Measurements from ENCODE around the gene MRPS17.
"Not testable (repeated sequence)": the region's sequence is repeated elsewhere in the genome, so short reads cannot be mapped to it uniquely, and the experiment has no call there.

Gene MRPS17

DNA sequence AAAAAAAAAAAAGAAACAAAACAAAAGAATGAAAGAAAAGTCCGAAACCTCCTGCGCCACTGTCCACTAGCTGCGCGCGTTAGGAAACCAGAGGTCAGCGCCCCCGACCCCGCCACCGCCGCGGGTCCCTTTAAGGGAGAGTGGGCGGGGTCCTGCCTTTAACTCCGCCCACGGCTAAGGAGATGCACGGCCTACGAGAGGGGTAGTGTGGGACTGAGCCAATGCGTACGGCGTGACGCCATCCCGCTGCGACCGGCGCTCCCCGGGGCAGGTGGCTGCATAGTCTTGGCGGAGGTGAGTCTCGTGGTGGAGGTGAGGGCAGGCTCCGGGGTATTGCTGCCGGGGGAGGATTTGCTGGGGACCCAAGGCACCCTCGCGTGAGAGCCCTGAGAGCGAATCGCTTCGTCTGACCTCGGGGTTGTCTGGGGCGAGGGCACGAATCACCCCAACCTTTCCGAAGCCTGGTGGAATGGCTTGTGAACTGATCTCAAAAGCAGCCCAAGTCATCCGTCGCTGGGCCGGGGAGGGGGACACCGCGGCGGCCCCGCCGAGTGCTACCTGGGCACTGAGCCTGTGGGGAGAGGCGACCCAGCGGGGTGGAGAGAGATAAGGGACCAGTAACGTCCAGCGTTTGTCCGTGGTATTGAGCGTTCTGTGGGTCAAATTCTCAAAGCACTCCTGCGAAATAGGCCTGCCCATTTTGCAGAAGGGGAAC, at the start of gene MRPS17:
Gene MRPS17 (plus strand): TSS at position 241 of the 715 bp plus-strand sequence. CDS start 1,319 bp downstream, outside the sequence.
- peak; percentile 93 for DNase-seq (ENCODE audit: low spot score)

- DNase-seq (ENCODE audit: low spot score) = no peak
Observed at GRCh38 chr7:55903985-55904759, 47.5 kb upstream of the MRPS17 start.

DNA sequence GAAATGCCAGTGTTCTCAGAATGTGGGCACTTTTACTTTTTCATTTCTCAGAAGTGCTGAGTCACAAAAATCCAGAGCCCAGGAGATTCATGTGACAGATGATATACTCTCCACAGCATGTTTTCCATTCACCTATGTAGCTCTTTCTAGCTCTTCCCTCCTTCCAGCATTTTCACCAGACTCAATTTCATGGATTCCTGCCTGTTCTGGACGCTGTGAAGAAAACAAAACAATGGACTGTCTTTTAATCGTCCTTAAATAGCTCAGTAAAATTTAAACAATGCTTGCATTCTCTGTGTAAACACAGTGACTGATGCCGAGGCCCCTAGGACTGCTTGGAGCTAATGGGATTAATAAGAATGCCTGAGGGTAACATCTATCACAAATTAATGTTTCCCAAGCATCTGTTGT, 38.9 kb upstream of the MRPS17 start:
- no peak for DNase-seq (ENCODE audit: low spot score)

GRCh38 chr7:55917771-55918170, 33.9 kb upstream of the MRPS17 start:
- DNase-seq (ENCODE audit: low spot score) = no peak

GRCh38 chr7:55928006-55928767, 23.5 kb upstream of the MRPS17 start:
- no peak for DNase-seq (ENCODE audit: low spot score)

GRCh38 chr7:55931421-55932151, 20.1 kb upstream of the MRPS17 start:
- DNase-seq (ENCODE audit: low spot score) = no peak

DNA sequence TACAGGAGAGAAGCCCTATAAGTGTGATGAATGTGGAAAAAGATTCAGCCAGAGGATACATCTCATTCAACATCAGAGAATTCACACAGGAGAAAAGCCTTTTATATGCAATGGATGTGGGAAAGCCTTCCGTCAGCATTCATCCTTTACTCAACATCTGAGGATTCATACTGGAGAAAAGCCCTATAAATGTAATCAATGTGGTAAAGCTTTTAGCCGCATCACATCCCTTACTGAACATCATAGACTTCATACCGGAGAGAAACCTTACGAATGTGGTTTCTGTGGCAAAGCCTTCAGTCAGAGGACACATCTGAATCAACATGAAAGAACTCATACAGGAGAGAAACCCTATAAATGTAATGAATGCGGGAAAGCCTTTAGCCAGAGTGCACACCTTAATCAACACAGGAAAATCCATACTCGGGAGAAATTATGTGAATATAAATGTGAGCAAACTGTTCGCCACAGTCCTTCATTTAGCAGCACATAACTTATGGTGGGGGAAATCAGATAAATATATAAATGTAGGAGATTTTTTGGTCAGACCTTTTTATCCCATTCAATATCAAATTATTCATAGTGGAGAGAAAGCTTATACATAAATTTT, 12.1 kb upstream of the MRPS17 start:
- DNase-seq (ENCODE audit: low spot score) = no peak

GRCh38 chr7:55946545-55946944, 5.1 kb upstream of the MRPS17 start:
- no peak for DNase-seq (ENCODE audit: low spot score)

- not testable (repeated sequence) for DNase-seq (ENCODE audit: low spot score)
Observed at GRCh38 chr7:55952352-55952671, 635 bp downstream of the MRPS17 start.

DNA sequence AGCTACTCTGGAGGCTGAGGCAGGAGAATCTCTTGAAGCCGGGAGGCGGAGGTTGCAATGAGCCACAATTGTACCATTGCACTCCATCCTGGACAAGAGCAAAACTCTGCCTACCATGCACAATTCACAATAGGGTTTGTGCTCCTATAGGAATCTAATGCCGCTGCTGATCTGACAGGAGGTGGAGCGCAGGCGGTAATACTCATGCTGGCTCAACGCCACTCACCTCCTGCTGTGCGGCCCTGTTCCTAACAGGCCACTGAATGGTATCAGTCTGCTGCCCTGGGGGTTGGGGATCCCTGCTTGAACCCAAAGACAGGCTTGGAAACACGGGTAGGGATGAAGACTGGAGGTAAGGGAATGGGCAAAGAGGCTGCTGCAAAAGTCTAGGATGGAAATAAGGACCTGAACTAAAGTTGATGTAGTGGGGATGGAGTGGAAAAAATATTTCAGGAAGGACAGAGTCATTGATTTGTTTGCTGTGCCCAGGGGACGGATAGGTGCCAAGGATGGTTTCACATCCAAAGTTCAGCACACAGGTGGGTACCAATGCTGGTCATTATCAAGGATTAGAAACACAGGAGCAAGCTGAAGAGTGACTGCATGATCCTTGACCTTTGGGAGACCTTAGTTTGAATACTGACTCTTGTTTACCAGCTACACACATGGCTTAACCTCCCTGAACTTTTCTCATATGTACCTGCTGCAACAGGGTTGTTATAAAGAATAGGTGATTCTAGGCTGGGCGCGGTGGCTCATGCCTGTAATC, 2.2 kb downstream of the MRPS17 start:
- DNase-seq (ENCODE audit: low spot score) = no peak

GRCh38 chr7:55957190-55957589, 5.5 kb downstream of the MRPS17 start:
- no peak for DNase-seq (ENCODE audit: low spot score)

- no peak for DNase-seq (ENCODE audit: low spot score)
Observed at GRCh38 chr7:55962014-55962413, 10.3 kb downstream of the MRPS17 start.

DNA sequence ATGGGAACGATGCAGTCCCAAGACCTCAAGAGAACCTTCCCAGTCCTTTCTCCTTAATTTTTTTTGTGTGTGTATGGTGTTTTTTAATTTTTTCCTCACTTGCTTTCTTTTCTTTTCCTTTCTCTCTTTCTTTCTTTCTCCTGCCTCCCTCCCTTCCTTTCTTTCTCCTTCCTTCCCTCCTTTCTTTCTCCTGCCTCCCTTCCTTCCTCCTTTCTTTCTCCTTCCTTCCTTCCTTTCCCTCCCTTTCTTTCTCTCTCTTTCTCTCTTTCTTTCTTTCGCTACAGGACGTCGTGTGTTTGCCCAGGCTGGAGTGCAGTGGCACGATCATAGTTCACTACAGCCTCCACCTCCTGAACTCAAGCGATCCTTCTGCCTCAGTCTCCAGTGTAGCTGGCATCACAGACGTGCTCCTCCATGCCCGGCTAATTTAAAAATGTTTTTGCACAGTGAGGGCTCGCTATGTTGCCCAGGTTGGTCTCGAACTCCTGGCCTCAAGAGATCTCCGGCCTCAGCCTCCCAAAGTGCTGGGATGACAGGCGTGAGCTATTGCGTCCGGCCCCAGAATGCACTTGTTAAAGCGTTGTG, 12.0 kb downstream of the MRPS17 start:
- DNase-seq (ENCODE audit: low spot score) = no peak

DNA sequence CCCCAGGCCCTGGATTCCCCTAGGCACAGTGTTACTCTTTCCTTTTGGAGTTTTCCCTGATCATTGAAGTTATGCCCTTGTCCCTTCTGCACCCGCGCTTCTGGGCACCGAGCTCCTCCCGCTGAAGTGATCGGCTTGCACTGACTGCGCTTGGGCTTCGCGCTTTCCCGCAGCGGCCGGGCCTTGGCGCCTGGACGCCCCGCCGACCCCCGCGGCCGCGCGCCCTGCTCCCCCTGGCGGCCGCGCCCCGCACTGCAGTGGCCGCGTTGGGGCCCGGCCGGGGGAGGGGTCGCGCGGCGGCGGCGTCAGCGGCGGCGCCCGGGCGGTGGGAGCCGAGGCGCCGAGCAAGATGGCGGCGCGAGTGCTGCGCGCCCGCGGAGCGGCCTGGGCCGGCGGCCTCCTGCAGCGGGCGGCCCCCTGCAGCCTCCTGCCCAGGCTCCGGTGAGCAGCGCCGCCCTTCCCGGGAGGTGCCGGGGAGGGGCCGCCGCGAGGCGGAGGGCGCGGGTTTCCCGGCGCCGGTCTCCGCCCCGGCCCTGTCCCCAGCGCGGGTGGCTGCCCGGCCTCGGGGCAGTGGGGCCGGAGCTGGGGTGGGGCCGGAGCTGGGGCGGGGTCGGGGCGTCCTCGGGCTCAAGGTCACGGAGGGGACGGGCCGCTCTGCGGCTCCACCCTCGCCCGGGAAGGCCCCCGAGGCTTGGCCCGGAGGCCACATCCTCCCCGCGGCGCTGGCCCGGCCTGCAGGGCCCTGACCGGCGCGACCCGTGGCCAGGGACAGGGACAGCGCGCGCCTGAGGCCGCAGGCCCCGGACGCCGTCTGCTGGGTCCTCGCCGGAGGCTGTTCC, 12.8 kb downstream of the MRPS17 start, which contains the start of gene NIPSNAP2:
Gene NIPSNAP2 (plus strand): TSS at position 325 of the 839 bp plus-strand sequence. CDS start 25 bp downstream, at position 350.
- DNase-seq (ENCODE audit: low spot score) = peak; percentile 86

GRCh38 chr7:55965100-55965470, 13.4 kb downstream of the MRPS17 start:
- DNase-seq (ENCODE audit: low spot score) = no peak

GRCh38 chr7:55965805-55966421, 14.2 kb downstream of the MRPS17 start:
- no peak for DNase-seq (ENCODE audit: low spot score)

DNA sequence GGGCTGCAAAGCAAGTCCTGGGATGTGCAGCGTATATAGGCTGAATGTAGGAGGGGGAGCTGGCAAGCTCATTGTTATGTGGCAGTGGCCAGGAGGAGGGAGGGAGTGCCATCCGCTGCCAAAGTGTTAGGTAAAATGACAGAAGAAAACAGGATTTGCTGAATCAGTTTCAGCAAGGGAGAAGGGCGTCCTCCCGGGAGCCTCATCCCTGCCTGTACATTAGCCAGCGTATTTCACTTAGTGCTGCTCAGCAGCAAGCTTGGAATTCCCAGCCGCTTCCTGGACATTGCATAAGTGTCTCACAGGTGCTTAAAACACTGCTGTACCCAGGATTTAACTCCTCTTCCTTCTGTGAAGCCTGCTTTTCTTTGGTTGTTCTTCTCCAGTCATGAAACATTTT, 15.2 kb downstream of the MRPS17 start:
- no peak for DNase-seq (ENCODE audit: low spot score)

DNA sequence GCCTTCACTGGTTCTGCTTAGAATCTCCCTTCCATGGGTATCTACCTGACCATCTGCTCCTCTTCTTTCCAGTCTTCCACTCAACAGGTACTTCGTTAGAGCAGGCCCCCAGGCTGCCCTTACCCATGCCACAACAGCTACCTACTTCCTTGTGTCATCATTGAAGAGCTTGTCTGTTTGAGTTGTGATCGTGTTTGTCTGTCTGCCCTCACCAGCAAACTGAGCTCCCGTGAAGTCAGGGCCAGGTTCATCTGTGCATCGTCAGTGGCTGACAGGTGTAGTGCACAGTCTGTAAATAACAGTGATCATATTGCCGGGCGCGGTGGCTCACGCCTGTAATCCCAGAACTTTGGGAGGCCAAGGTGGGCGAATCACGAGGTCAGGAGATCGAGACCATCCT, 17.7 kb downstream of the MRPS17 start:
- DNase-seq (ENCODE audit: low spot score) = no peak

DNA sequence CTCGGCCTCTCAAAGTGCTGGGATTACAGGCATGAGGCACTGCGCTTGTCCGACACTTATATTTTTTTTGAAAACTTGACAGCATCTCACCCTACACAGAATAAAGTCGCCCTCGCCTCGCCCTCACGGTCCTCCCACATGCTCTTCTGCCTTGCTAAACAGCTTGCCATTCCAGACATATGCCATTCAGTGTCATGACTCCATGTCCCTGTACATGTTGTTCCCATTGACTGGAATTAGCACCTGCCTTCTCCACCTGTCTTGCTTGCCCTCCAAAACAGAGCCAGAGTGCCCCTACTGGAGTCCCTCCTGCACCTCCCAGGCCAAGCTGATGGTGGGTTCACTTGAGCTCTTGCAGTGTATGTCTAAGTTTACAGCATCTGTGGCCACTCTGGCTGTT, 18.9 kb downstream of the MRPS17 start:
- no peak for DNase-seq (ENCODE audit: low spot score)
